HEK293 (cell line): ENCODE results near the gene SAP130.

ENCODE experiments used
- KLF16 ChIP-seq: fragments of 450-650 bp; formaldehyde crosslinking; IDR thresholded peaks from 2 replicates; pipeline ENCODE4 v1.5.1; 2017; ENCODE audit warnings: missing biosample characterization, missing genetic modification characterization
- KLF7 ChIP-seq: fragments of 450-650 bp; formaldehyde crosslinking; IDR thresholded peaks from 2 replicates; pipeline ENCODE4 v1.5.1; 2016; ENCODE audit warnings: missing biosample characterization, missing genetic modification characterization, borderline replicate concordance
- MYNN ChIP-seq: fragments of 450-650 bp; formaldehyde crosslinking; IDR thresholded peaks from 2 replicates; pipeline ENCODE4 v1.5.1; 2016; ENCODE audit warnings: missing biosample characterization, missing genetic modification characterization, borderline replicate concordance
- ZNF132 ChIP-seq: fragments of 450-650 bp; formaldehyde crosslinking; IDR thresholded peaks from 2 replicates; pipeline ENCODE4 v1.5.1; 2017; ENCODE audit warnings: missing biosample characterization, missing genetic modification characterization, borderline replicate concordance
- ZNF184 ChIP-seq: fragments of 450-650 bp; IDR thresholded peaks from 2 replicates; pipeline ENCODE4 v1.5.1; 2018; ENCODE audit warnings: missing biosample characterization, mild to moderate bottlenecking, missing genetic modification characterization
- ZNF521 ChIP-seq: fragments of 450-650 bp; formaldehyde crosslinking; IDR thresholded peaks from 2 replicates; pipeline ENCODE4 v1.5.1; 2017; ENCODE audit warnings: missing biosample characterization, mild to moderate bottlenecking, missing genetic modification characterization
- ZNF530 ChIP-seq: fragments of 450-650 bp; formaldehyde crosslinking; IDR thresholded peaks from 2 replicates; pipeline ENCODE4 v1.5.1; 2016; ENCODE audit warnings: low read depth, missing biosample characterization, missing genetic modification characterization
- ZNF658 ChIP-seq: fragments of 450-650 bp; formaldehyde crosslinking; IDR thresholded peaks from 2 replicates; pipeline ENCODE4; 2016; ENCODE audit warnings: missing biosample characterization, missing genetic modification characterization
- ZNF670 ChIP-seq: fragments of 450-650 bp; formaldehyde crosslinking; IDR thresholded peaks from 2 replicates; pipeline ENCODE4 v1.5.1; 2016; ENCODE audit warnings: missing biosample characterization, missing genetic modification characterization, low read depth
- ZNF707 ChIP-seq: fragments of 450-650 bp; formaldehyde crosslinking; IDR thresholded peaks from 2 replicates; pipeline ENCODE4 v1.5.1; 2016; ENCODE audit warnings: missing biosample characterization, missing genetic modification characterization
- TF ChIP-seq, protein P1 (sequence below): fragments of 450-650 bp; formaldehyde crosslinking; IDR thresholded peaks from 2 replicates; pipeline ENCODE4 v1.5.1; 2016; ENCODE audit warnings: missing biosample characterization, missing genetic modification characterization
- TF ChIP-seq, protein P2 (sequence below): fragments of 450-650 bp; formaldehyde crosslinking; IDR thresholded peaks from 2 replicates; pipeline ENCODE4 v1.5.1; 2016; ENCODE audit warnings: missing biosample characterization, missing genetic modification characterization
- TF ChIP-seq, protein P3 (sequence below): fragments of 450-650 bp; formaldehyde crosslinking; IDR thresholded peaks from 2 replicates; pipeline ENCODE4 v1.5.1; 2016; ENCODE audit warnings: missing biosample characterization, missing genetic modification characterization
- TF ChIP-seq, protein P4 (sequence below): fragments of 450-650 bp; formaldehyde crosslinking; IDR thresholded peaks from 2 replicates; pipeline ENCODE4 v1.5.1; 2016; ENCODE audit warnings: missing biosample characterization, missing genetic modification characterization

DNA sequence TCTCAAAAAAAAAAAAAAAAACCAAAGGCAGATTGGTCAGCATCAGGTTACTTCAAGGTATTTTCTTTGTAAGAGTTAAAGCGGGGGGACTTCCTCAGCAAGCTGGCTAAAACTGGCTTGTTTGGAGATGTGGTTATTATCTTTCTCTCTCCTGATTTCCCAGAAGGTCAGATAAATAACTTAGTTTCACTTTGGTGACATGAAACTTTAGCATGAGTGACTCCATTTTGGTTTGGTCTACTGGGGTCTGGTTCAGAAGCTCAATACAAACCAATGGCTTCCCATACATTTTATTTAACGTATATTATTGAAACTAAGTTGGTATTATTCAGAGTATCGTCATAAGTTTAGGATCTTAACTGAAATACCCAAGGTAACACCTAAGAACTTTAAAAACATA lies 100.5 kb downstream of the SAP130 start:
- TF ChIP-seq, protein P1, sequence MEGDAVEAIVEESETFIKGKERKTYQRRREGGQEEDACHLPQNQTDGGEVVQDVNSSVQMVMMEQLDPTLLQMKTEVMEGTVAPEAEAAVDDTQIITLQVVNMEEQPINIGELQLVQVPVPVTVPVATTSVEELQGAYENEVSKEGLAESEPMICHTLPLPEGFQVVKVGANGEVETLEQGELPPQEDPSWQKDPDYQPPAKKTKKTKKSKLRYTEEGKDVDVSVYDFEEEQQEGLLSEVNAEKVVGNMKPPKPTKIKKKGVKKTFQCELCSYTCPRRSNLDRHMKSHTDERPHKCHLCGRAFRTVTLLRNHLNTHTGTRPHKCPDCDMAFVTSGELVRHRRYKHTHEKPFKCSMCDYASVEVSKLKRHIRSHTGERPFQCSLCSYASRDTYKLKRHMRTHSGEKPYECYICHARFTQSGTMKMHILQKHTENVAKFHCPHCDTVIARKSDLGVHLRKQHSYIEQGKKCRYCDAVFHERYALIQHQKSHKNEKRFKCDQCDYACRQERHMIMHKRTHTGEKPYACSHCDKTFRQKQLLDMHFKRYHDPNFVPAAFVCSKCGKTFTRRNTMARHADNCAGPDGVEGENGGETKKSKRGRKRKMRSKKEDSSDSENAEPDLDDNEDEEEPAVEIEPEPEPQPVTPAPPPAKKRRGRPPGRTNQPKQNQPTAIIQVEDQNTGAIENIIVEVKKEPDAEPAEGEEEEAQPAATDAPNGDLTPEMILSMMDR = no peak
- TF ChIP-seq, protein P2, sequence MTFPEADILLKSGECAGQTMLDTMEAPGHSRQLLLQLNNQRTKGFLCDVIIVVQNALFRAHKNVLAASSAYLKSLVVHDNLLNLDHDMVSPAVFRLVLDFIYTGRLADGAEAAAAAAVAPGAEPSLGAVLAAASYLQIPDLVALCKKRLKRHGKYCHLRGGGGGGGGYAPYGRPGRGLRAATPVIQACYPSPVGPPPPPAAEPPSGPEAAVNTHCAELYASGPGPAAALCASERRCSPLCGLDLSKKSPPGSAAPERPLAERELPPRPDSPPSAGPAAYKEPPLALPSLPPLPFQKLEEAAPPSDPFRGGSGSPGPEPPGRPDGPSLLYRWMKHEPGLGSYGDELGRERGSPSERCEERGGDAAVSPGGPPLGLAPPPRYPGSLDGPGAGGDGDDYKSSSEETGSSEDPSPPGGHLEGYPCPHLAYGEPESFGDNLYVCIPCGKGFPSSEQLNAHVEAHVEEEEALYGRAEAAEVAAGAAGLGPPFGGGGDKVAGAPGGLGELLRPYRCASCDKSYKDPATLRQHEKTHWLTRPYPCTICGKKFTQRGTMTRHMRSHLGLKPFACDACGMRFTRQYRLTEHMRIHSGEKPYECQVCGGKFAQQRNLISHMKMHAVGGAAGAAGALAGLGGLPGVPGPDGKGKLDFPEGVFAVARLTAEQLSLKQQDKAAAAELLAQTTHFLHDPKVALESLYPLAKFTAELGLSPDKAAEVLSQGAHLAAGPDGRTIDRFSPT (tag by site-specific recombination) = no peak
- TF ChIP-seq, protein P3, sequence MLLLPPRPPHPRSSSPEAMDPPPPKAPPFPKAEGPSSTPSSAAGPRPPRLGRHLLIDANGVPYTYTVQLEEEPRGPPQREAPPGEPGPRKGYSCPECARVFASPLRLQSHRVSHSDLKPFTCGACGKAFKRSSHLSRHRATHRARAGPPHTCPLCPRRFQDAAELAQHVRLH (tag by site-specific recombination) = no peak
- TF ChIP-seq MYNN (no peak), ZNF707 (tag by site-specific recombination) (no peak), ZNF530 (no peak), ZNF521 (tag by site-specific recombination) (no peak), ZNF670 (no peak), KLF7 (tag by site-specific recombination) (no peak), ZNF184 (no peak), KLF16 (tag by site-specific recombination) (no peak), ZNF658 (tag by site-specific recombination) (no peak), ZNF132 (tag by site-specific recombination) (no peak)
- TF ChIP-seq, protein P4, sequence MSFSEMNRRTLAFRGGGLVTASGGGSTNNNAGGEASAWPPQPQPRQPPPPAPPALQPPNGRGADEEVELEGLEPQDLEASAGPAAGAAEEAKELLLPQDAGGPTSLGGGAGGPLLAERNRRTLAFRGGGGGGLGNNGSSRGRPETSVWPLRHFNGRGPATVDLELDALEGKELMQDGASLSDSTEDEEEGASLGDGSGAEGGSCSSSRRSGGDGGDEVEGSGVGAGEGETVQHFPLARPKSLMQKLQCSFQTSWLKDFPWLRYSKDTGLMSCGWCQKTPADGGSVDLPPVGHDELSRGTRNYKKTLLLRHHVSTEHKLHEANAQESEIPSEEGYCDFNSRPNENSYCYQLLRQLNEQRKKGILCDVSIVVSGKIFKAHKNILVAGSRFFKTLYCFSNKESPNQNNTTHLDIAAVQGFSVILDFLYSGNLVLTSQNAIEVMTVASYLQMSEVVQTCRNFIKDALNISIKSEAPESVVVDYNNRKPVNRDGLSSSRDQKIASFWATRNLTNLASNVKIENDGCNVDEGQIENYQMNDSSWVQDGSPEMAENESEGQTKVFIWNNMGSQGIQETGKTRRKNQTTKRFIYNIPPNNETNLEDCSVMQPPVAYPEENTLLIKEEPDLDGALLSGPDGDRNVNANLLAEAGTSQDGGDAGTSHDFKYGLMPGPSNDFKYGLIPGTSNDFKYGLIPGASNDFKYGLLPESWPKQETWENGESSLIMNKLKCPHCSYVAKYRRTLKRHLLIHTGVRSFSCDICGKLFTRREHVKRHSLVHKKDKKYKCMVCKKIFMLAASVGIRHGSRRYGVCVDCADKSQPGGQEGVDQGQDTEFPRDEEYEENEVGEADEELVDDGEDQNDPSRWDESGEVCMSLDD = no peak
